HG02763 (cell line): ENCODE results near the gene SOHLH1.

Experiments used
- ATAC-seq: cut with Tn5 transposase; IDR thresholded peaks from one replicate; pipeline ENCODE4 v1.9.1; 2021; ENCODE audit warnings: mild to moderate bottlenecking, moderate library complexity; ENCODE audit not compliant: unreplicated experiment

The SOHLH1 gene, protein sequence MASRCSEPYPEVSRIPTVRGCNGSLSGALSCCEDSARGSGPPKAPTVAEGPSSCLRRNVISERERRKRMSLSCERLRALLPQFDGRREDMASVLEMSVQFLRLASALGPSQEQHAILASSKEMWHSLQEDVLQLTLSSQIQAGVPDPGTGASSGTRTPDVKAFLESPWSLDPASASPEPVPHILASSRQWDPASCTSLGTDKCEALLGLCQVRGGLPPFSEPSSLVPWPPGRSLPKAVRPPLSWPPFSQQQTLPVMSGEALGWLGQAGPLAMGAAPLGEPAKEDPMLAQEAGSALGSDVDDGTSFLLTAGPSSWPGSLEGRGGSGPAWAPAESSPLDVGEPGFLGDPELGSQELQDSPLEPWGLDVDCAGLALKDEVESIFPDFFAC

DNA sequence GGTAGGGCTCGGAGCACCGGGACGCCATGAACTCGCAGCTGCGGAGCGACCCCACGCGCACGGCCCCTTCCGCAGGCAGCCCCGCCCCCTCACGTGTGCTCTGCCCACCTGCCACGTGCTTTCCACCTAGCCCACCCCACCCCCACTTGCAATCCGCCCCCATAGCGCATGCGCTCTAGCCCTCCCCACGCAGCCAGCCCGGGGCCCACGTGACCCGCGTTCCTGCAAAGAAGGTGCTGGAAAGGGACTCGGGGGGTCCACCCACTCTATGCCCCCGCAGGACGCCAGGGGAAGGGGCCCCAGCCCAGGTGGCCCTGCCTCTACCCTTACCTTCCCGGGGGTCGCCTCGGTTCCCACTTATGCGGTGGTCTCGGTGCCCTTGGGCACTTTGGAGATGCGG is at the start of gene SOHLH1:
TSS of gene SOHLH1 (minus strand) at position 42 of the 400 bp plus-strand sequence. CDS start at position 28, 14 bp downstream.
- ATAC-seq, result no peak

DNA sequence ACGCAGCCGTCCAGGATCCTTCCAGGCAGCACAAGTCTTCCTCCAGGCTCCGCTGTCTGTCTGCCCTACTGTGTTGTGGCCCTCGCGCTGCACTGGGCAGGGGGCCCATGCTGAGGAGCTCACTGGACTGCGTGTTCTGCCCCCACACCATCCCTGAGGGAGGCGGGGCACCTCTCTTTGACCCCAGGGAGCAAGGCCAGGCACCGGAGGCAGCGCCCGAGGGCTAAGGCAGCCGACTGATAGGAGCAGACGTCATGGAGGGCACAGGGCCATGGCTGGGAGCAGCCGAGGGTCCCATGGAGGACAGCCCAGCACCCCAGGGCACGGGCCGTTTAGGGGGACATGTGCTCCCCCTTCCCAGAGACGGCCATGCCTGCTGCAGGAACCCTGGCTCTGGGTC is 49.4 kb upstream of the SOHLH1 start:
- ATAC-seq, result no peak

DNA sequence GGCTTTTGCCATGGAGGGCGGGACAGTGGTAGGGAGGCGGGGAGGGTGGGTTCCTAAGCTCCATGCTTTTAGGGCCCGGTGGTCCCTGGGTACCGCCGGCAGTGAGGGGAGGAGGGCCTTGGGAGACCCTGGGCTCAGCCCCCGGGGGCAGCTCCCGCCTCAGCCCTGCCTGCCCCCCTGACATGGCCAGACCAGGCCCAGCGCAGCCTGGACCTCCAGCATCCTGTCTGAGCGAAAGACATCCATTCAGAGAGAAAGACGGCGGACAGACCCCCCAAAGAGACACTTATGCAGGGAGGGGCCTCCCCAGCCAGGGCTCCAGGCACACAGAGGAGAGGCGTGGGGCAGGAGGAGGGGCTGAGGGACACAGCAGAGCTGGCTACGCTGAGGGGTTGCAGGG is 48.0 kb upstream of the SOHLH1 start:
- ATAC-seq, result no peak

DNA sequence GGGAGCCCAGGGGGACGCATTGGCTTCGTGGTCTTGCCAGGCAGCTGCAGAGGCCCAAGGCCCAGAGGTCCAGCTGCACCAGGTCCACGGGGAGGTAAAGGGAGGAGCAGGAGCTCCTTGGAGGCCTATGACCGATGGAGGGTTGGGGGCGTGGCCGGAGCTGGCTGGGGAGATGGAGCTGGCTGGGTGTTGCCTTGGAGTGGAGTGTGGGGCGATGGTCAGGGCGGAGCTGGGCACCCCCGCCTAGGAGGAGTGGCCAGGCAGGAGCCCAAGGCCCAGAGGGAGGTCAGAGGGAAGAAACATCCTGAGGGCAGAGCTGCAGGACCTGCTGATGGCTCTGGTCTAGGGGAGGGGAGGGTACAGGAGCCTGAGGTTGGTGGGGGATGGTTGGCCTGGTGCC is 47.3 kb upstream of the SOHLH1 start:
- ATAC-seq, result no peak

DNA sequence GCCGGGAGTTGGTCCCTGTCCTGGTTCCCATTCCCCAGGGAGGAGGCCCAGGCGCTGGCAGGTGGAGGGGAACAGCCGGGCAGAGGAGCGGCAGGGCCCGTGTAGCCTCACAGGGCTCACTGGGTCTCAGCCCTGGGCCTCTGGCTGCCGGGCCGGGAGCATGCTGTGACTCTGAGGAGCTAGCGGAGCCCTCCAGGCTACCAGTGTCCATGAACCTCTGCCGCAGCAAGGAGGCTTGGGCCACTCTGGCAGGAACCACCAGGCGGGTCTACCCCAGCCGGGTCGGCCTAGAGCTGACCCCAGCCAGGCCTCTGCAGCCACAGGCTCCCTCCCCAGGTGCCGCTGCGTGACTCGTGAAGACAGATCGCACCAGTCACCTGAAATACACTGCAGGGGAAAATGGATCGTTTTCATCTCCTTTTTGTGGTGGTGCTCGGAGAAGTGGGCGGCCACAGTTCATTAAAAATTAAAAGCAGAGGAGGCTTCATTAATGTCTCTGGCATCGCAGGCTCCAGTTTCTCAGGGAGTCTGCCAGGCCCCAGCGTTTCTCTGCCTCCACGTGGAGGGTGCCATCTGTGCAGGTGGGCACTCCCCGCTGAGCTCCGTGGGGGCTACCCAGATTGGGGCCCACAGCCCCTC is 46.5 kb upstream of the SOHLH1 start:
- ATAC-seq, result no peak

DNA sequence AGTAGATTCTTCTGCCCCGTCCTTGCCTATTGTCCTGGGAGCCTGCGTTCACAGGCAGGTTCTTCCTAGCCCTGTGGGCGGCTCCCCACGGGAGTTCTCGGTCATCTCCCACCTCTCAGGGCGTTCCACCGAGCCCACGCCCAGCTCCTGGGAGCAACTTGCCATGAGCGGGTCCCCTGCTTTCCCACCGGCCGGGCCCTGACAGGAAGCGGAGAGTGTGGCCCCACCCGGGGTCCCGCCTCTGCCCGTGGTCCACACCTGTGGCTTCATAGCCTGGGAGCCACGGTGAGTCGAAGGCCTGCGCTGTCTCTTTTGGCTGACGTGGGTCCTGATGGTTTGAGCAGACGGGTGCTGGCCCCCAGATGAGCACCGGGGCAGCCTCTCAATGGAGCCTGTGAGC is 45.9 kb upstream of the SOHLH1 start:
- ATAC-seq, result no peak

DNA sequence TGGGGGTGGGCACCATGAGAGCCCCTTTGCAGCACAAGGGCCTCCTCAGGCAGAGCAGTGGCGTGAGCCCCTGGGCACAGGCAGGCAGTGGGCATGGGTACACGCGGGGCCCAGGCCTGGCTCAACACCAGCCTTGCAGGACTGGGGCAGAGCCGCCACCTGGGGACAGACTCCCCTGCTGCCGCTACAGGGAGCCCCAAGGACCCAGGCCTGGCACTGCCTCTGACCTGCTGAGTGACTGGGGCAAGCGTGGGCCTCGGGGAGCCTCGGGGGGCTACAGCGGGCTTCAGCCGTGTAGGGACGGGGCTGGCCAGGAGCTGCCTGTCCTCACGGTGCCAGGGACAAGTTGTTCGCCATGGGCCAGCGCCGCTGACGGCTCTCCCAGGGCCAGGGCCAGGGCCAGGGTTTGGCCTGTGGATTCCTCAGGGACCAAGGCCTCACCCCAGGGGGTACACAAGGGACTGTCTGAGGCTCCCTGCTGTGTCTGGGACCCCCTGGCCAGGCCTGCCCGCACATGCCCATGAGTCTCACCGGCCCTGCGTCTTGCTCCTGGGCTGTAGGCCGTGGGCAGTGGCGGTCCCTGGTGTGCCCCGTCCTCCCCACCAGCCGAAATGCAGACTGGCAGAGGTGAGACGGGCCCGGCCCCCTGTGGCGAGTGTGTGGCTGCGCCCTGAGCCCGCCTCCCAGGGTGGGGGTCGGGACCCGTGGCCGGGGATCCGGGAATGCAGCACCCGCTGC is 45.2 kb upstream of the SOHLH1 start:
- ATAC-seq, result no peak

DNA sequence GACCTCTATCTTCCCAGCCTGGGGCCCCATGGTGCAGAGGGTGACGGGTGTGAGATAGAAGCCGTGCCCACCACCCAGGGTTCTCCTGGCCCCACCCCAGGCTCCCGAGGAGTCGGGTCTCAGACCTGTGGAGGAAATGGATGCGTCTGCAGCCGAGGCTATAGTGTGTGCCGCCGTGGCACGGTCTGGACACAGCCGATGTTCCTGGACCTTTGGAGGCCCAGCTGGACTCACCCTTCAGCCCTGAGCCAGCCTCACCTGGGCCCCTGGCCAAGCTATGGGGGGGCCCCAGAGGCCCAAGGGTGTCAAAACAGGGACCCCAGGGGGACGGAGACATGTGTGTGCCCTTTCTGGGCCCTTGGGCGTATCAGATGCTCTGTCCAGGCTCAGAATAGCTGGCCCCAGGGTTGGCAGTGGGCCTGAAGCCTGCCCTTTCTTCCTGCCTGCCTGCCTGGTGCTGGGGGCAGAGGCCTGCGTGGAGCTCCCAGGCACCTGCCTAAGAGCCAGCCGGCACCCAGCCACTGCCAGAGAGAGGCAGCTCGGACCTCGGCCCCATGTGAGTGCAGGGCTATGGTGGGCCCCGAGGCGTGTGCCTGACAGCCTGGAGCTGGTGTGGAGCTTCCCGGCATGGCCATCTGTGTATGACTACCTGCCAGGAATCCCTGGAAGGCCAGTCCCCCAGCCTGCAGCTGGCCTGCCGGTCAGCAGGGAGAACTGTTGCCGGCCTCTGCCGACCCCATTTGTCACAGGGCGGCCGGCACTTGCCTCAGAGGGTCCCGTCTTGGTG is 44.5 kb upstream of the SOHLH1 start:
- ATAC-seq, result no peak

DNA sequence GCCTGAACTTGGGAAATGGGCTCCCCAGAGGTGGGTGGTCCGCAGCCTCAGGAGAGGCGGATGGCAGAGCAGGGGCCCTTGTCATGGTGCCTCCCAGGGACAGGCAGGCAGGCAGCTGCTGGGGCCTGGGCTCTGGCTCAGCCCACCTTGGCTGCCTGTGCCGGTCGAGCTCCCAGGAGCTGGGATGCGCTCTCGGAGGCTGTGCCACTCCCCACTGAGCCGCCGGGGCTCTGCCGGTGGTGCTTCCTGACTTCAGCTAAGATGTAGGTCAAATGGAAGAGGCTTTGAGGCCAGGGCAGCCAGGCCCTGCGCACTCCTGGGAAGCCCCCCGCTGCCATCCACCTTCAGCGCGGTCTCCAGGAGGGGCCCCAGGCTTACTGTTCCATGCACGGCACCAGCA is 43.7 kb upstream of the SOHLH1 start:
- ATAC-seq, result no peak

DNA sequence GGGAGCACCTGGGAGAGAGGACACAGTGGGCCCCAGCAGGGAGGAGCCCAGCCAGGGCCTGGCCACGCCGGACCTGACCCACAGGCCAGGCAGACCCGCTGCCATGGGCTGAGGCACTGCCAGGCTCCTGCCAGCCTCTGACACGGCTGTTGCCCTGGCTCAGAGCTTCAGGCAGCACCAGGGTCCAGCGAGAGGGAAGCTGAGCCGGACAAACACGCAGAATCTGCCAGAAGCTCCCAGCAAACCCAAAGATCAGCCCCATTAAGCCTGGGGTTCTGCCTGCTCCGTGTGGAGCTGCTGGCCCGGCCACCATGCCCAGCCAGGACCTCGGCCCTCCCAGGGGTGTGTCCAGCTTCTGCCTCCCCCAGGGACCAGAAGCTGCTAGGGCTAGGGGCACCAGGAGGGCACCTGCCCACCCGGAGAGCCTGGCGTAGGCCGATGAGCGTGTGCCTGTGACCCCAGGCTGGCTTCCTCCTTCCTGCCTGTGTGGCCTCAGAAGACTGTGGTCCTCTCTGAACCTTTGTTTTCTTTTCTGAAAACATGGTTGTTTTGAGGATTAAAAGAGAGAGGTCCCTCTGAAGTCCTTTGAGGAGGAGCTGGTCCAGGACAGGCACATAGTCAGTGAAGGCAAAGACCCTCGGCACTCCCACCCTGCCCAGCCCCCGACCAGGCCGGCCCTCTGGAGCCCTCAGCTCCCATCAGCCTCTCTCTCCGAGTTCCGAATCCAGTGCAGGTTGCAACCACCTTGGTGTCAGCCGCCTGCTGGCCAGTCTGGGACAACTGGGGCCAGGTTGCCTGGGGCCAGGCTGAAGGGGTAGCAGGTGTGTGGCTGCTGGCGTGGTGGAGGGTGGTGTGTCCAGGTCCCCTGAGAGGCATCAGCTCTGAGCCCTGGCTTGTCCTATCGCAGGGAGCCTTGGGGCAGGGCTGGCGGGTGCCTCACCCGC is 42.3 kb upstream of the SOHLH1 start:
- no peak for ATAC-seq

DNA sequence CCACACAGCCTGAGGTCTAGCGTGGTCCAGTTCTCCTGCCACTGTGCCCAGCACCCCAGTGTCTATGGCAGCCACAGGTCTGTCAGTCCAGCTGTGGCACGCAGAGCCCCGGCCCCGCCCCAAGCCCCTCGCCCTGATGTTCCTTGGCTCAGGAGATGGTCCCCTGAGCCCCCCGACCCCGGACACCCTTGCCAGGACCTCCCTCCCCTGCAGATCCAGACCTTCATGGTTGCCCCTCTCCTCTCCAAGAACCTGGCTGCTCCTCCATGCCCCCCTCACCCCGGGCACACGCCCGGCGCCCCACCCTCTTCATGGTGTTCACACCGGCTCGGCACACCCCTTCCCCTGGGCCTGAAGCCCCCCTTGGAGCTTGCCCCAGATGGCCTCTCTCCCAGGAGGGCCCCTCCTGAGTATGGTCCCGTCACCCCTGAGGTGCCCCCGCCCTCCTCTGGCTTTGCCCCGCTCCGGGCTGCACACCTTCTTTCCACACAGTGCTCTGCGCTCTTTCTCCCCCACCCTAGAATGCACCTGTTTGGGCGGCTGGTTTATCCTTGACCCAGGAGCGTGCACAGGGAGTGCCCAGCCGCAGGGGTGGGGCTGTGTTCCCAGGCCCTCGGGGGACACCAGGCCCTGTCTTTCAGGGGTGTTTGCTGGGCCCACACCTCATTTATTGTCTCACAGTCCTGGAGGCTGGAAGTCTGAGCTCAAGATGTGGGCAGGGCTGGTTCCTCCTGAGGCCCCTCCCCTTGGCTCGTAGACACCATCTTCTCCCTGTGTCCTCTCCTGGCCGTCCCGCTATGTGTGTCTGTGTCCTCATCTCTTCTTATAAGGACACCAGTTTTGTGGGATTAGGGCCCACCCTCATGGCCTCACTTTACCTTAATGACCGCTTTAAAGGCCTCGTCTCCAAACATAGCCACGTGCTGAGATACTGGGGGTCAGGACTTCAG is 40.3 kb upstream of the SOHLH1 start:
- no peak for ATAC-seq

DNA sequence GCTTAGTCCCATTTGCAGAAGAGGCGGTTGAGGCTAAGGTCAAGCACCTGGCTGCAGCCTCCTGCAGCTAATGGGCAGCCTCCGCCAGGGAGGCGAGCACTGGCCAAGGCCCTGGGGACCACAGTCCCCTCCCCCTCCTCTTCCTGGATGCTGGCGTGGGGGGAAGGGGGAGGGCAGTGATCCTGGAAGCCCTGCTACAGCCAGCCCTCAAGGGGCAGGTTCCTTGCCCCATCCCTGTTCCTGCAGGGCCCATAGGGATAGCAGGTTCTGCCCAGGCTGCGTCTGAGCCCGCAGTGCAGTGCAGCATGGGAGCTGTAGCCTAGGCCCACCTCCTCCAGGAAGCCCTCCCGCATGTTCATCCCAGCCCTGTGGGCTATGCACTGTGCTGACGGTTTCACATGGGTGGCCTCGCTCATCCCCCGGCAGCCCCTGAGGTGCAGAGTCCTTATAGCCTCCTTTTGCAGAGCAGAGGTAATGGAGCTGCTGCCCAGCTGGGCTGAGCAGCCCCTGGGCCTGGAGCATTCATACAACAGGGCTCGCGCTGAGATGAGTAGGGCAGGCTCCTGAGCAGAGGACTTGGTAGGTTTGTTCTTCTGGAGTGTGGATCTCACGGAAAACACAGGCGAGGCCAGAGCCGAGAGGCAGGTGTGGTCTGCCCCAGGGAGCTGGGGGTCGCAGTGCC is 38.7 kb upstream of the SOHLH1 start:
- no peak for ATAC-seq

DNA sequence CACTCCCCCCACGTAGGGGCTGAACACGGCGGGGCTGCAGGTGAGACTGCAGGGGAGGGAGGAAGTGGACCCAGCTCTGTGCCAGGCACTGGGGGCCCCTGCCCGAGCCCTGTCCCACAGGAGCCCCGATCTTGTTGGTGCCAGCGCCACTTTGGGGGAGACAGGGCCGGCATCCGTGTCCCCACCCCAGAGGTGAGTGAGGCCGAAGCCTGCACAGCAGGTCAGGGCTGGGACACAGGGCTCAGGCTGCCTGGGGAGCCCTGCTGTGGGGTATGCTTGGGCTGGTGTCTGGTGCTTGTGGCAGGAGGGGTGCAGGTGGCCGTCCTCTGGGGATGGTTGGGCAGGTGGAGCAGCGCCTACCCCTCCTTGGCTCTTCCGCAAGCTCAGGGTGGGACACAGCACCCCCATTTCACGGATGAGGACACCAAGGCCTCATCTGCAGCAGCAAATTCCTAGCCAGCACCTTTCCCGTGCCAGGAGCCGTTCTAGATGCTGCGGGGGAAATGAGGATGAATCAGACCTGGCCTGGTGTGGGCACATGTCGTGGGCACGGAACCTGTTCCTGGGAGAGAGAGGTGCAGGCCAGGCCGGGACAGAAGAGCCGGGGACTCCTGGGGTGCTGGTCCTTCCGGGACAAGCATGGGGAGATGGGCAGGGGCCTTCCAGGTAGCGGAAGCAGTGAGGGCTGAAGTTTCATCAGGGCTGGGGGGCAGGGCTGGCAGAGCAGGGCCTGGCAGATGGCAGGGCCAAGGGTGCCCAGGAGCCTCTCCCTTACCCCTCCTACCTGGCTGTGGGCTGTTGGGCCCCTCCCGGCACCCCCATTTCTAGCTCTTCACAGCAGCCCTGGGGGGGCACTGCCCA is 37.9 kb upstream of the SOHLH1 start:
- ATAC-seq, result no peak

DNA sequence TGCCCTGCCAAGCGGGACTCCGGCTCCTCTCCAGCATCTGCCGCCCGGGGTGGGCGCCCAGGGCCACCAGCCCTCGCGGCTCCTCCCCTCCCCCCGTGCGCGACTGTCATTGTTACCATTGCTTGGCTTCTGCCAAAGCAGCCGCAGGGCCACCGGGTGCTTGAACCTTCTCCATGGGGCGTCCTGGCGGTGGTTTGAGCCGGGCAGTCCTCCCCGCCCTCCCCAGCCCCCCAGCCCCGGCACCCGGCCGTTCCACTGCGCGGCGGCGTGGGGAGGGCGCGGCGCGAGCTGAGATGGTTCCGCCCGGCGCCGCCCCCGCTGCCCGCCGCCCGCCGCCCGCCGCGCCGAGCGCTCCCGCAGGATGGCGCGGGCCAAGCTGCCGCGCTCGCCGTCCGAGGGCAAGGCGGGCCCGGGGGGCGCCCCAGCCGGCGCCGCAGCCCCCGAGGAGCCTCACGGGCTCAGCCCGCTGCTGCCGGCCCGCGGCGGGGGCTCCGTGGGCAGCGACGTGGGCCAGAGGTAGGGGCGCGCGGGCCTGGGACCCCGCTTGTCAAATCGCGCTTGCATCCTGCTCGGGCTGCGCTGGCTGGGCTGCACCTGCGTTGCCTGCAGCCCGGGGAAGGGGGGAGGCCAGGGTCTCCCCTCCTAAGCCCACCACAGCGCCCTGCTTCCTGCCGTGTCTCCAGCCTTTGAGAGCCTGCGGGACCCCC is 37.1 kb upstream of the SOHLH1 start:
- ATAC-seq, result no peak

DNA sequence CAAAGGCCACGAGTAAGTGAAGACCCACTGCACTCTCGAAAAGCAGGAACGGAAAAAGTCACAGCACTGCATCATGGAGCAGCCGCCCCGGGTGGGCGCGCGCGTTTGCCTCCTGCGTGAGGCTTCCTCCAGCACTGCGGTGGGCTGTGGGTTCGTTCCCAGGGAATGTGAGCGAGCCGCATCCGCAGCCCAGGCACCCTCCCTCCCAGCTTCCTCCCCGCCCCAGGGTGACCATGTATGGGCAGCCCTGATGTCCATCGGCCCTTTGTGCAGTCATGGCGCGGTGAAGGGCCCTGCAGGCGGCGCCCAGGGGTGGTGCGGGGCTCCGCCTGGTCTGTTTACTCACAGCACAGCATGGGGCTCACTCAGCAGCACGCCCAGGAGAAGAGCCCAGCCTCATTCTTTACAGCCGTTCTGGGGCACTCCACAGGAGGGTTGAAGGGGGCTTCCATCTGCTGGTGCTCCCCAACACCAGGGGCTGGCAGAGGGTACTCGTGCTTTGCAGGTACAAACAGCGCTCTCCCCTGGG is 35.4 kb upstream of the SOHLH1 start:
- ATAC-seq, result no peak

DNA sequence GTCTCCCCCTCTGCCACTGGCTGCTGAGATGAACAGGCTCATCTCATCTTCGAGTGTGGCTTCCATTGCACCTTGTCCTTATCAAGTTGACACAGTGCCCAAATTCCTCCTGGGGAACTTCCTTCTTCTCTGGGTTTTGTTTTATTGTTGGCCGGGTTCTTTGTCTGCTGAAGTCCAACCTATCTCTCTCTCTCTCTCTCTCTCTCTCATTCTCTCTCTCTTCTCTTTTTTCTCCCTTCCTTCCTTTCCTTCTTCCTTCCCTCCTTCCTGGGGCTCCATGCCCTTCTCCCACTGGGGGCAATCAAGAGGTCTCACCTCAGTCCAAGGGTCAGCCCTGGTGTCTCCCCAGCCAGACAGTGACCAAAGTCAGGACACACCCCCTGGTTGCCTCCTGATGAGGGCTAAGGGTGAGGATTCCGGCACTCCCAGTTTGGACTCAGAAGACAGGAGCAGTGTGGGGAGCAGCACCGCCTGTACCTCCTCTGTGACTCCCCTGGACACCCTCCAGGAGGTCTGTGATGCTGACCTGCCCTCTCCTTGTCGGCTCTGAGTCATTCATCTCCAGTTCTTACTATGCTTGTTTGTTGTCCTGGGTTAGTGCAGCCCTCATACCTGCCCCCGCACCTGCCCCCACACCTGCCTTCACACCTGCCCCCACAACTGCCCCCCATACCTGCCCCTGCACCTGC is 33.4 kb upstream of the SOHLH1 start:
- no peak for ATAC-seq
